Measurements from ENCODE around the gene ESRRG. TPM values are rescaled to one million over a fixed set of nuclear protein-coding genes. Genes with fewer than 3 reads are reported as not detected.

Gene ESRRG
- total RNA-seq, 3 donors from 2014 or later, result 0.58 to 1.1 (median 0.58) TPM

DNA sequence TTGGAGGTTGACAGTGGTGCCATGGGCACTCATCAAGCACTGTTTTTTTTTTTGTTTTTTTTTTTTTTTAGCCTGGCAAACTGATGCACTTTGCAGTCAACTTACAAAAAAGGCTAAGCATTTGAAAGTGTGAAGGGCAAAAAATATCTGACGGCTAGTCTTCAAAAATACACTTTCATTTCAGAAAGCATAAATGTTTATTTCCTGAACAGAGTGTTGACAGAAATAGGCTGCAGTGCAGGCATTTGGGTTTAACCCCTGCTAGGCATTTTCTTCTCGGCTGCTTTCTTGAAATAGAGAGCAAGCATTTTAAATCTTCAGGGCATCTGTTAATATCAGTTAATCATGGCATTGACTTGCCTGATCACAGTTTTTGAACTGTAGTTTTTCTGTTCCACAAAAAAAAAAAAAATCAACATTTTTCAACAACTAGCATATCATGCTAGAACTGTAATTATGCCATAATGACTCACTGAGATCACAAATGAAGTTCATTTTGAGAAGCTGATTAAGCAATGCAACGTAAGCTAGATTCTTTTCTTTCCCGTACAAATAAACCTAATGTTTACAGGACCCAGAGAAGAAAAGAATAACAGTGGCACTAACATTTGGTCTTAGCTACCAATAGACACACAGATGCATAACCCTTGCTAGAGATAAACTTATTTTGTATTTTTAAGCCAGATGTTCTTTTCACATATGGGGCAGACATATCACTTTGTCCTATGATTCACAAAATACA is 199.6 kb downstream of the ESRRG start:
- DNase-seq (no peak), ATAC-seq (no peak)
- TF ChIP-seq, protein P1, sequence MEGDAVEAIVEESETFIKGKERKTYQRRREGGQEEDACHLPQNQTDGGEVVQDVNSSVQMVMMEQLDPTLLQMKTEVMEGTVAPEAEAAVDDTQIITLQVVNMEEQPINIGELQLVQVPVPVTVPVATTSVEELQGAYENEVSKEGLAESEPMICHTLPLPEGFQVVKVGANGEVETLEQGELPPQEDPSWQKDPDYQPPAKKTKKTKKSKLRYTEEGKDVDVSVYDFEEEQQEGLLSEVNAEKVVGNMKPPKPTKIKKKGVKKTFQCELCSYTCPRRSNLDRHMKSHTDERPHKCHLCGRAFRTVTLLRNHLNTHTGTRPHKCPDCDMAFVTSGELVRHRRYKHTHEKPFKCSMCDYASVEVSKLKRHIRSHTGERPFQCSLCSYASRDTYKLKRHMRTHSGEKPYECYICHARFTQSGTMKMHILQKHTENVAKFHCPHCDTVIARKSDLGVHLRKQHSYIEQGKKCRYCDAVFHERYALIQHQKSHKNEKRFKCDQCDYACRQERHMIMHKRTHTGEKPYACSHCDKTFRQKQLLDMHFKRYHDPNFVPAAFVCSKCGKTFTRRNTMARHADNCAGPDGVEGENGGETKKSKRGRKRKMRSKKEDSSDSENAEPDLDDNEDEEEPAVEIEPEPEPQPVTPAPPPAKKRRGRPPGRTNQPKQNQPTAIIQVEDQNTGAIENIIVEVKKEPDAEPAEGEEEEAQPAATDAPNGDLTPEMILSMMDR (IDR thresholded peaks at IDR 0.05), result no peak
- Histone ChIP-seq H3K4me3 (no peak overlapping the region), H3K36me3 (ENCODE audit: low read depth) (no peaks in the 10 kb centered on the region), H3K9me3 (no peaks in the 10 kb centered on the region), H3K4me1 (ENCODE audit: low read depth) (no peaks in the 10 kb centered on the region)
- intact Hi-C loops (cut with DNase I, micrococcal nuclease), result no loop called here

DNA sequence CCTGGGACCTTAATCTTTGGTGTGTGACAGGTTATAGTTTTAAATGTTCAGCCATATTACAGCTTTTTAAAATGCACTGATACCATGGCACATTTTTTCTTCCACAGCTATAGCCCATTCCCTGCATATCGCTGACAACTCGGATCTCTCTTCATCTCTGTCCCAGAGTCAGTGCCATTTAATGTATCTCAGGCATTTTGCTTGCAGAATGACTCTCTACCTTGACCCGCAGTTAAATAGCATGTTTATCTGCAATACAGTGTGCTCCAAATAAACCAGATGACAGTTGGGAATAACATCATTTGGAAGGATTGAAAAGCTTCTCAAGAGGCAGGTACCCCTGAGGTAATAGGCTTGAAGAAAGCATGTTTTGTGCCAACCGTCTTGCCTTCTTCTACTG is 200.2 kb downstream of the ESRRG start:
- no peak for DNase-seq
- intact Hi-C loops (cut with DNase I, micrococcal nuclease), result no loop called here

DNA sequence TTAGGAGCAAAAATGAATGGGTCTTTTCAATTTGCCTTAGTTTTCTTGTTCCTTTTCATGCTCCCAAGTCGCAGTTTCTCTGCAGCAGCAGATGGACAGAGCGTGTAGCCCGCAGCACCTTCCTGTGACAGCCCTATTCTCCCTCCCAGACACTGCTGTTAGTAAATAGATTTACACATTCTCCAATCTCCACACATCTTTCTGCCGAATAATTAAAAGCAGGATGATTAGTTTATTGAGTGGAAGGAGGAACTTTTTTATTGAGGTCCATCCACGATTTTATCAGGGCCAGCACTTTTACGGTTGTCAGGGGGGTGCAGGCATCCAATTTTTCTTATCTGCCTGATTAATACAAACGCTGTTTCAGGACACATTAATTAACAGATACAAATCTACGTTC is 201.8 kb downstream of the ESRRG start:
- TF ChIP-seq, protein P1 (IDR thresholded peaks at IDR 0.05), result no peak
- intact Hi-C loops (cut with DNase I, micrococcal nuclease), result no loop called here

More for the DNA sequence above, 200.2 kb downstream of the ESRRG start:
- Histone ChIP-seq H3K36me3 (ENCODE audit: low read depth) (no peaks in the 10 kb centered on the region), H3K4me3 (no peak overlapping the region), H3K9me3 (no peaks in the 10 kb centered on the region), H3K4me1 (ENCODE audit: low read depth) (no peaks in the 10 kb centered on the region)
- ATAC-seq, result no peak
- TF ChIP-seq, protein P1 (IDR thresholded peaks at IDR 0.05), result no peak

DNA sequence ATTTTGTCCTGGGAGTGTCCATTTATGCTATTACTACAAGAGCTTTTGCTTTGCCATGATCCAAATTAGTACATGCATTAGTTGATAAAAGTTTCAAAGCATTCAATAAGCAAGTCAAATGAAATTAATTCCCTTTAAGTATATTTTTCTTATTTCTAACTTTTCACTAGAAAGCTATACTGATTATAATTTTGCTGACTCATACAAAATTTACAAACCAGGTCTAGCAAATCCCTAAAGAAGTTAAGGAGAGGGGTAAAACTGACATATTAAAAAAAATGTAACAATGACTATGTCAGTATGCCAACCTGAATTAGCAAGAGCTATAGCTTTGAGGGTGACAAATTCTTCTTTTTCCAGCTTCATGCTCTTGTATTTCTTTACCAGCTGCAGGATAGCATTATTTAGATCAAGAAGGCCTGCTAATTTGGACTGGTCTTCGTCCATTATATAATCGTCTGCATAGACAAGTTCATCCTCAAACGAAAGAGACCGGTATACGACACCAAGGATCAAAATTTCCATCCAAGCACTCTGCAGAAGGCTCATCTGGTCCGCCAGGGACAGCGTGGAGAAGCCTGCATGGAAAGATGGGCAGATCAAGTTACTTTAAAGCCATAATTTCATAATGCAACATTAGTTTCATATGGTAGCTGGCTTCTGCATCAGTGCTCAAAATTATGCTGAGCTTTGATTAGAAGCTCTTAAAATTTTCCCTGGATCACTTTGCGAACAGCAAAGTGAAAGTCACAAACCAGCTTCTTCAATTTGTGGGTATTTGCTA is 204.2 kb downstream of the ESRRG start:
- no peaks in the 10 kb centered on the region for H3K36me3 ChIP-seq (ENCODE audit: low read depth)
- H3K4me1 ChIP-seq (ENCODE audit: low read depth), result no peaks in the 10 kb centered on the region
- intact Hi-C loops (cut with DNase I, micrococcal nuclease), result no loop called here
- no peak overlapping the region for H3K4me3 ChIP-seq
- H3K9me3 ChIP-seq, result no peaks in the 10 kb centered on the region
- TF ChIP-seq, protein P1 (IDR thresholded peaks at IDR 0.05), result no peak
- ATAC-seq (no peak), DNase-seq (no peak)

More for the DNA sequence above, 201.8 kb downstream of the ESRRG start:
- Histone ChIP-seq H3K9me3 (no peaks in the 10 kb centered on the region), H3K4me3 (no peak overlapping the region), H3K4me1 (ENCODE audit: low read depth) (no peaks in the 10 kb centered on the region), H3K36me3 (ENCODE audit: low read depth) (no peaks in the 10 kb centered on the region)
- no peak for ATAC-seq
- DNase-seq, result no peak

DNA sequence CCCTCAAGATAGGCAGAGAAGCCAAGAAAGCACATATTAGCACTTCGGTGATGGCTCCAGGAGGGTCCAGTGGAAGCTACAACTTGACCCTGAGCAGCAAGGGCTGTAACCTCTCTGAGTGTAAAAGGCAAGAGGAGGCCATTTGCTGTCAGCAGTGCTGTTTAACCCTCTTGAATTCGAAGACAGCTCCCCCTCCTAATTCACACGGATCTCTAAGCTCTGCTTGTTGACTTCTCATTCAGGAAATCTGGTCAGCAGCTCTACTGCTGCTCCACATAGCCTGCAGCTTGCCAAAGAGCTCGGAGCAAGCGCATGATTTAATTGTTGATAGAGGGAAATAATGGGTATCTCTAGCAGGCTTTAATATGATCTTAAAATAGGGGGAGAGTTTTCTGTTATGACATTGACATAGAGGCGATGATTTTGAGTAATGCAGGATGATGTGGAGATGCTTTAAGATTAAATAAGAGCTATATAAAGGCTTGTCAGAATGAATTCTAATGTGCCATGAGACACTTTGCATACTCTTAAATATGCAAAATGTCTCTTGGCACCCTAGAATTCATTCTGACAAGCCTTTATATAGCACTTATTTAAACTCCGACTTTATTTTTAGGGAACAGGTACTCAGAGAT is 220.6 kb downstream of the ESRRG start:
- TF ChIP-seq, protein P1 (IDR thresholded peaks at IDR 0.05), result no peak
- Histone ChIP-seq H3K36me3 (ENCODE audit: low read depth) (no peaks in the 10 kb centered on the region), H3K4me3 (no peak overlapping the region), H3K9me3 (no peaks in the 10 kb centered on the region), H3K4me1 (ENCODE audit: low read depth) (no peaks in the 10 kb centered on the region)
- intact Hi-C loops (cut with DNase I, micrococcal nuclease), result no loop called here
- ATAC-seq (no peak), DNase-seq (no peak)
